GM13976 (cell line): Measurements from ENCODE around the gene SH3PXD2B.
"Not testable (repeated sequence)": the region's sequence is repeated elsewhere in the genome, so short reads cannot be mapped to it uniquely, and the experiment has no call there.

ENCODE experiments used
- DNase-seq: peaks from one replicate; pipeline ENCODE4 v3.0.0; 2012; ENCODE audit warnings: low spot score
- in situ Hi-C: fragments of 300-500 bp; cut with MboI; formaldehyde crosslinking; loops from one replicate; pipeline ENCODE4 v1.12.0; 2022; ENCODE audit warnings: low sequenced_read_pairs, mixed read lengths, inconsistent platforms; ENCODE audit not compliant: unreplicated experiment
- TF ChIP-seq, protein P1 (sequence below): IDR thresholded peaks from 2 replicates; pipeline ENCODE4 v1.5.1; 2012; ENCODE audit warnings: borderline replicate concordance, mild to moderate bottlenecking; ENCODE audit not compliant: insufficient read depth; ENCODE audit errors: extremely low read depth, missing control alignments, control extremely low read depth

SH3PXD2B gene

GRCh38 chr5:172302047-172302710 is 152.1 kb downstream of the SH3PXD2B start:
- TF ChIP-seq, protein P1, sequence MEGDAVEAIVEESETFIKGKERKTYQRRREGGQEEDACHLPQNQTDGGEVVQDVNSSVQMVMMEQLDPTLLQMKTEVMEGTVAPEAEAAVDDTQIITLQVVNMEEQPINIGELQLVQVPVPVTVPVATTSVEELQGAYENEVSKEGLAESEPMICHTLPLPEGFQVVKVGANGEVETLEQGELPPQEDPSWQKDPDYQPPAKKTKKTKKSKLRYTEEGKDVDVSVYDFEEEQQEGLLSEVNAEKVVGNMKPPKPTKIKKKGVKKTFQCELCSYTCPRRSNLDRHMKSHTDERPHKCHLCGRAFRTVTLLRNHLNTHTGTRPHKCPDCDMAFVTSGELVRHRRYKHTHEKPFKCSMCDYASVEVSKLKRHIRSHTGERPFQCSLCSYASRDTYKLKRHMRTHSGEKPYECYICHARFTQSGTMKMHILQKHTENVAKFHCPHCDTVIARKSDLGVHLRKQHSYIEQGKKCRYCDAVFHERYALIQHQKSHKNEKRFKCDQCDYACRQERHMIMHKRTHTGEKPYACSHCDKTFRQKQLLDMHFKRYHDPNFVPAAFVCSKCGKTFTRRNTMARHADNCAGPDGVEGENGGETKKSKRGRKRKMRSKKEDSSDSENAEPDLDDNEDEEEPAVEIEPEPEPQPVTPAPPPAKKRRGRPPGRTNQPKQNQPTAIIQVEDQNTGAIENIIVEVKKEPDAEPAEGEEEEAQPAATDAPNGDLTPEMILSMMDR = no peak
- in situ Hi-C loops = no loop called here
- no peak for DNase-seq

DNA sequence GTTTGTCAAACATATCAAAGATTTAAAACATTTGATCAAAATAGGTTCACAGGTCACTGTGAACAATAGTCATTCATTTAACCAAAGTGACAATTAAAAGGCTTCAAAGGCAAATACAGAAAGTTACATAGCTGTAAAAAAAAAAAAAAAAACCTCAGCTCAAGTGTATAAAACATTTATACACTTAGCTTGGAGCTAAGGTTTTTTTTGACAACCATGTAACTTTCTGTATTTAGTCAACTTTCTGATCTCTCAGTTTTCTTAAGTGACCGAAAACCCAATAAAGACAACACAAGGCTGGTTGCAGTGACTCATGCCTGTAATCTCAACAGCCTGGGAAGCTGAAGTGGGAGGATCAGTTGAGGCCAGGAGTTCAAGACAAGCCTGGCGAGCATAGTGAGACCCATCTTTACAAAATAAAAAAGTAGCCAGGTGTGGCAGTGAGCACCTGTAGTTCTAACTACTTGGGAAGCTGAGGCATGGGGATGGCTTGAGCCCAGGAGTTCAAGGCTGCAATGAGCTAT is 154.3 kb downstream of the SH3PXD2B start:
- in situ Hi-C loops = no loop called here
- TF ChIP-seq, protein P1 = no peak
- no peak for DNase-seq

DNA sequence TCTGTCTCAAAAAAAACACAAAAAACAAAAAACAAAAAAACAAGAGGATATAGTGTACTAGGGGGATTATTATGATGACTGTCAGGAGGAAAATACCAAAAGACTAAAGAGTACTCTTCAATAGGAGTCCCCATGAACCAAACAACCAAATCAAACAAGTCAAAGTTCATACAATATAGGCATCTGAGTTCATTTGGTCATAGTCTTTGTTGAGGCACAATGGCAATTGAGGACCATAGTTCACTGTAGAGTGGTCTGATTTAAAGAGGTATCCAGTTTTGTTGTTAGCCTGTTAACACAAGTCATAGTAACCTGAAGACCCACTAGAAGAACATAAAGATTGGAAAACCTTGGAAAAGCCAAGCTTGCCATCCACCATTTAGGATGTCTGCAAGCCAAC is 159.5 kb downstream of the SH3PXD2B start:
- TF ChIP-seq, protein P1 = no peak
- in situ Hi-C loops = no loop called here

DNA sequence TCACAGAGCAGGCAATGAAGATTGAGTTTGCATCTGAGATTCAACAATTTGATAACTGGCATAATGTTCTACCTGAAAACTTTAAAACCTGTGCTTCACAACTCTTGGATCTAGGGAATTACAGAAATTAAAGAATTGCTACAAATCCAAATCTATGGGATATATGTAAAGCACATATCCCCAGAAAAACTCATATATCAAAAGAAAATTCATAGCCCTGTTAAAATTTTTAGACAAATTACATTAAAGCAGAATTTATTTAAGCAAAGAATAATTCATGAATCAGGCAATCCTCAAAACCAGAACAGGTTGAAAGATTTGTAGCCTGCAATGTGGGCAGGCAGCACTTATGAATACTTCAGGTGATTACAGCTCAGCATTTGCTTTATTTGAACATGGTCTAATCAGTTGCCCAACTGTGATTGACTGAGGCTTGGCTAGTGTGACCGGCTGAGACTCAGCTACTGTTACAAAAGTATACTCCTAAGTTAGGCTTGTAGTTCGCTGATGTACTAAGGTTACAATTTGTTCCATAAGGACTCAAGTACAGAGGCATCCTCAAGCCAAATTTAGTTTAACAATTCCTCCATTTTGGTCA is 160.5 kb downstream of the SH3PXD2B start:
- in situ Hi-C loops = no loop called here
- TF ChIP-seq, protein P1 = no peak
- no peak for DNase-seq

More for the DNA sequence above, 159.5 kb downstream of the SH3PXD2B start:
- no peak for DNase-seq

DNA sequence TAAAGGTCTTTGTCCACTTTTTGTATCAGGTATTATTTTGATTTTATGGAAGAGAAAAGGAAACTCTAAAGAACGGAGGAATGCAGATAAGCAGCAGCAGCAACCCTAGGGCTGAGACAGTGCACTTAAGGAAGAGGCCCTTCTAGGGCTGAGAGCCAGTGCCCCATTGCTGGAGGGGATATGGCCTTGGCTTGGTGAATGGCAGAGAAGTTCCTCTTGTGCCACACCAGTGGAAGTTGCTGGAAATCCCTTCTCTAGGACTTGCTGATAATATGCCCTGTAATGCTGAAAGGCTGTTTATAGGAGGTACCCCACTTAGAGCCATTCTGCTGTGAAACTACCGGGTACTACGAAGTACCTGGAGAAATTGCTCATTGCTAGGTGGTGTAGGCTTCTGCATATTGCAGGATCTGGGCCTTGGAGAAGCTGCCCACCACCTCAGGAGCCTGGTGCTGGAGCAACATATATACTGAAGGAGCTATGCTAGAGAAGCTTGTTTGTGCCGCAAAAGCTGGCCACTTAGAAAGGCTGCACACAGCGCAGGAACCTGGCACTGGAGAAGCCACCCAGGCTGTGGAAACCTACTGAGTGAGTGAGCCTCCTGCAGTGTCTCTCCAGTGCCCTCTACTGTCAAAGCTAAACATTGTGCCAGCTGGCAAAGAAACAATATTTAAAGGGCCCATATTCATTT is 161.1 kb downstream of the SH3PXD2B start:
- TF ChIP-seq, protein P1 = peak; percentile 90
- peak; percentile 70 for DNase-seq
- in situ Hi-C loops = no loop called here

DNA sequence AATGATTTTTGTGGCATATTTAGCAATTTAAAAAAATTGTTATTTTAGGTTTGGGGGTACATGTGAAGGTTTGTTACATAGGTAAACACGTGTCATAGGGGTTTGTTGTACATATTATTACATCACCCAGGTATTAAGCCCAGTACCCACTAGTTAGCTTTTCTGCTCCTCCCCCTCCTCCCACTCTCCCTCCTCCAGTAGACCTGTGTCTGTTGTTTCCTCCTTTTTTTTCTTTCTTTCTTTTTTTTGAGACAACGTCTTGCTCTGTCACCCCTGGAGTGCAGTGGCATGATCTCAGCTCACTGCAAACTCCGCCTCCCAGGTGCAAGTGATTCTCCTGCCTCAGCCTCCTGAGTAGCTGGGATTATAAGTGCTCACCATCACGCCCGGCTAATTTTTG is 162.5 kb downstream of the SH3PXD2B start:
- in situ Hi-C loops = not testable (repeated sequence)

GRCh38 chr5:172288465-172288864 is 165.9 kb downstream of the SH3PXD2B start:
- no peak for DNase-seq
- TF ChIP-seq, protein P1 = no peak
- in situ Hi-C loops = loop anchor here (10.0 kb wide), 1 partner anchor 174 kb away; no protein-coding TSS in a partner anchor

More for the DNA sequence above, 162.5 kb downstream of the SH3PXD2B start:
- DNase-seq = not testable (repeated sequence)

- in situ Hi-C loops = loop anchor here (10.0 kb wide), 1 partner anchor 172 kb away; no protein-coding TSS in a partner anchor
- DNase-seq = not testable (repeated sequence)
These were observed 167.2 kb downstream of the SH3PXD2B start for GRCh38 chr5:172287140-172287539.
